Right hindlimb (tissue), 1 donor: Measurements from ENCODE around the gene TOR1A.
"Not testable (repeated sequence)": the region's sequence is repeated elsewhere in the genome, so short reads cannot be mapped to it uniquely, and the experiment has no call there.

Source experiments
- DNase-seq: peaks from one replicate; pipeline ENCODE4 v3.0.0-alpha.2; 2018

Gene TOR1A

GRCh38 chr9:129816501-129817435 lies 7.2 kb downstream of the TOR1A start:
- DNase-seq, result no peak

- DNase-seq, result no peak
Observed at GRCh38 chr9:129815278-129815677, 8.7 kb downstream of the TOR1A start.

GRCh38 chr9:129814432-129815223 lies 9.3 kb downstream of the TOR1A start:
- DNase-seq, result no peak

GRCh38 chr9:129813661-129814060 lies 10.3 kb downstream of the TOR1A start:
- DNase-seq, result no peak

- DNase-seq, result no peak
Observed at GRCh38 chr9:129812385-129812784, 11.6 kb downstream of the TOR1A start.

- no peak for DNase-seq
Observed at GRCh38 chr9:129811967-129812363, 12.0 kb downstream of the TOR1A start.

GRCh38 chr9:129810788-129811187 lies 13.1 kb downstream of the TOR1A start:
- no peak for DNase-seq

- no peak for DNase-seq
Observed at GRCh38 chr9:129810116-129810515, 13.8 kb downstream of the TOR1A start.

- DNase-seq, result no peak
Observed at GRCh38 chr9:129809346-129809745, 14.6 kb downstream of the TOR1A start.

GRCh38 chr9:129806061-129806460 lies 17.9 kb downstream of the TOR1A start:
- no peak for DNase-seq

- no peak for DNase-seq
Observed at GRCh38 chr9:129803676-129804060, 20.3 kb downstream of the TOR1A start.

GRCh38 chr9:129802833-129803675 lies 20.9 kb downstream of the TOR1A start, which contains the start of gene TOR1B:
TOR1B (plus strand) TSS chr9:129803184; CDS start chr9:129803213, 29 bp downstream.
- peak; percentile 97 for DNase-seq

GRCh38 chr9:129801504-129801903 lies 22.4 kb downstream of the TOR1A start:
- no peak for DNase-seq

GRCh38 chr9:129798973-129799372 lies 25.0 kb downstream of the TOR1A start:
- DNase-seq, result no peak

- not testable (repeated sequence) for DNase-seq
Observed at GRCh38 chr9:129796029-129796428, 27.9 kb downstream of the TOR1A start.

- DNase-seq, result no peak
Observed at GRCh38 chr9:129794549-129794948, 29.4 kb downstream of the TOR1A start.

- DNase-seq, result no peak
Observed at GRCh38 chr9:129786481-129786880, 37.5 kb downstream of the TOR1A start.

GRCh38 chr9:129785866-129786265 lies 38.1 kb downstream of the TOR1A start:
- no peak for DNase-seq

- DNase-seq, result not testable (repeated sequence)
Observed at GRCh38 chr9:129784970-129785369, 39.0 kb downstream of the TOR1A start.

GRCh38 chr9:129783516-129784361 lies 40.2 kb downstream of the TOR1A start:
- DNase-seq, result peak; percentile 82

GRCh38 chr9:129781981-129782380 lies 42.0 kb downstream of the TOR1A start:
- DNase-seq, result no peak

- DNase-seq, result no peak
Observed at GRCh38 chr9:129781131-129781530, 42.8 kb downstream of the TOR1A start.
